WERI-Rb-1 (cell line): ENCODE data around the gene OGDH.

Experiments used
- DNase-seq: peaks from one replicate; pipeline ENCODE4 v3.0.0-alpha.2; 2020
- H3K27ac ChIP-seq: fragments of 250-450 bp; sonication (Bioruptor Pico); 2 replicates; pipeline ENCODE4 v1.5.1; 2020; ENCODE audit warnings: mild to moderate bottlenecking, moderate library complexity
- H3K27me3 ChIP-seq: fragments of 250-450 bp; sonication (Bioruptor Pico); 2 replicates; pipeline ENCODE4 v1.5.1; 2021; ENCODE audit warnings: mild to moderate bottlenecking, low read depth, moderate library complexity; ENCODE audit not compliant: insufficient read depth, severe bottlenecking
- H3K36me3 ChIP-seq: fragments of 250-450 bp; sonication (Bioruptor Pico); 2 replicates; pipeline ENCODE4 v1.5.1; 2020; ENCODE audit warnings: mild to moderate bottlenecking, moderate library complexity
- H3K4me3 ChIP-seq: 2 replicates; pipeline ENCODE4 v1.5.1; 2011; ENCODE audit warnings: low read depth, mild to moderate bottlenecking, control low read depth, low read length
- H3K9me3 ChIP-seq: fragments of 250-450 bp; sonication (Bioruptor Pico); 2 replicates; pipeline ENCODE4 v1.5.1; 2021; ENCODE audit warnings: mild to moderate bottlenecking, moderate library complexity; ENCODE audit not compliant: severe bottlenecking
- TF ChIP-seq, protein P1 (sequence below): IDR thresholded peaks from 2 replicates; pipeline ENCODE4 v1.5.1; 2011; ENCODE audit warnings: low read depth, mild to moderate bottlenecking, control low read depth, inconsistent platforms, low read length

OGDH gene

DNA sequence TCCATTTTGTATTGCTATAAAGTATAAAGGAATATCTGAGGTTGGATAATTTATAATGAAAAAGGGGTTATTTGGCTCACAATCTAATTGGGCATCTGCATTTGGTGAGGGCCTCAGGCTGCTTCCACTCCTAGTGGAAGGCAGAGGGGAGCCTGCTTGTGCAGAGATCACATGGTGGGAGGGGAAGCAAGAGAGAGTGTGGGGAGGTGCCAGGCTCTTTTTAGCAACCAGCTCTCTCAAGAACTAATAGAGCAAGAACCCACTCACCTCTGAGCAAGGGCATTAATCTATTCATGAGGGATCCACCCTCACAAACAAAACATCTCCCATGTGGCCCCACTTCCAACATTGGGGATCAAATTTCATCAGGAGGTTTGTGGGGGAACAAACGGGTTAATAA is 64.6 kb downstream of the OGDH start:
- Histone ChIP-seq H3K27ac (no peak overlapping the region), H3K27me3 (no peaks in the 10 kb centered on the region), H3K9me3 (no peaks in the 10 kb centered on the region), H3K4me3 (no peak overlapping the region), H3K36me3 (peaks cover 12% of the 10 kb centered on the region)
- DNase-seq, result no peak
- TF ChIP-seq, protein P1, sequence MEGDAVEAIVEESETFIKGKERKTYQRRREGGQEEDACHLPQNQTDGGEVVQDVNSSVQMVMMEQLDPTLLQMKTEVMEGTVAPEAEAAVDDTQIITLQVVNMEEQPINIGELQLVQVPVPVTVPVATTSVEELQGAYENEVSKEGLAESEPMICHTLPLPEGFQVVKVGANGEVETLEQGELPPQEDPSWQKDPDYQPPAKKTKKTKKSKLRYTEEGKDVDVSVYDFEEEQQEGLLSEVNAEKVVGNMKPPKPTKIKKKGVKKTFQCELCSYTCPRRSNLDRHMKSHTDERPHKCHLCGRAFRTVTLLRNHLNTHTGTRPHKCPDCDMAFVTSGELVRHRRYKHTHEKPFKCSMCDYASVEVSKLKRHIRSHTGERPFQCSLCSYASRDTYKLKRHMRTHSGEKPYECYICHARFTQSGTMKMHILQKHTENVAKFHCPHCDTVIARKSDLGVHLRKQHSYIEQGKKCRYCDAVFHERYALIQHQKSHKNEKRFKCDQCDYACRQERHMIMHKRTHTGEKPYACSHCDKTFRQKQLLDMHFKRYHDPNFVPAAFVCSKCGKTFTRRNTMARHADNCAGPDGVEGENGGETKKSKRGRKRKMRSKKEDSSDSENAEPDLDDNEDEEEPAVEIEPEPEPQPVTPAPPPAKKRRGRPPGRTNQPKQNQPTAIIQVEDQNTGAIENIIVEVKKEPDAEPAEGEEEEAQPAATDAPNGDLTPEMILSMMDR, result no peak

- H3K9me3 ChIP-seq, result no peaks in the 10 kb centered on the region
- H3K27ac ChIP-seq, result no peak overlapping the region
- H3K36me3 ChIP-seq, result peaks cover 17% of the 10 kb centered on the region
- TF ChIP-seq, protein P1, result no peak
- no peak overlapping the region for H3K4me3 ChIP-seq
- H3K27me3 ChIP-seq, result no peaks in the 10 kb centered on the region
- no peak for DNase-seq
Observed at GRCh38 chr7:44673324-44673723, 66.9 kb downstream of the OGDH start.

- no peak for DNase-seq
- Histone ChIP-seq H3K27ac (no peak overlapping the region), H3K27me3 (no peaks in the 10 kb centered on the region), H3K9me3 (no peaks in the 10 kb centered on the region), H3K36me3 (peaks cover 17% of the 10 kb centered on the region), H3K4me3 (no peak overlapping the region)
- TF ChIP-seq, protein P1, result no peak
Observed at GRCh38 chr7:44673771-44674170, 67.3 kb downstream of the OGDH start.

DNA sequence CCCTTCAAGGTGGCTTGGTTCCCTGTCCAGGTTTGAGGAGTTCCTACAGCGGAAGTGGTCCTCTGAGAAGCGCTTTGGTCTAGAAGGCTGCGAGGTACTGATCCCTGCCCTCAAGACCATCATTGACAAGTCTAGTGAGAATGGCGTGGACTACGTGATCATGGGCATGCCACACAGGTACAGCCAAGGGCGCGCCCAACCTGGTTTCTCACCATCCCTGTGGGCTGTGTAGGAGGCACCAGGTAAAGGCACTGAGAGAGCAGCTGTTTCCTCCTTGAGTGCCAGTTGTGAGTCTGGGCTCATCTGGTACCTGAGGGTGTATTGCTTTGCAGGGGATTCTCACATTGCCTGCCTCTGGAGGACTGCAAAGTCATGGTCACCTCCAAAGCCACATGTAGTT is 68.0 kb downstream of the OGDH start:
- TF ChIP-seq, protein P1, result no peak
- H3K27me3 ChIP-seq, result no peaks in the 10 kb centered on the region
- no peaks in the 10 kb centered on the region for H3K9me3 ChIP-seq
- 0 out of 2 replicates have a peak overlapping the region, but pooled peaks have one; percentile 14 for H3K27ac ChIP-seq
- DNase-seq, result no peak
- H3K36me3 ChIP-seq, result peaks cover 22% of the 10 kb centered on the region
- no peak overlapping the region for H3K4me3 ChIP-seq

DNA sequence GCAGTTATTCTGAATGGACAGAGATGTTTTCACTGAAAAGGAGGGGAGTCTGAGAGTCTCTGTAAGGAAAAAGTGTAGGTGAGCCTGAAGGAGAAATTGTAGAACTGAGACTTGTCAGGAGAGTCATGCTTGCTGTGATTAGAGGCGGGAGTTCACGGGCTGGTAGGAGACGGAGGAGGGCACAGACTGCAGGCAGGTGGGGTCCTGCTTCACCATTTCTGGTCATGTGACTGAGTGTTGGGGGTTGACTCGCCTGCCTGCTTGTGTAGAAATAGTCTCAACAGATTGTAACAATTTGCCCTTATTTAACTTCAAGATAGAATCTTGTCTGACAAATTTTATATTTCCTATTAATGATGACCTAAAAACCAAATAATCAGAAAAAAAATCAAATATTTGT is 70.3 kb downstream of the OGDH start:
- DNase-seq, result no peak
- Histone ChIP-seq H3K4me3 (no peak overlapping the region), H3K27me3 (no peaks in the 10 kb centered on the region), H3K36me3 (peaks cover 25% of the 10 kb centered on the region), H3K9me3 (no peaks in the 10 kb centered on the region), H3K27ac (no peak overlapping the region)
- TF ChIP-seq, protein P1, result no peak

- Histone ChIP-seq H3K27me3 (no peaks in the 10 kb centered on the region), H3K9me3 (no peaks in the 10 kb centered on the region), H3K27ac (peak overlapping the region; percentile 46; the same call in 1 of the 2 replicates), H3K4me3 (no peak overlapping the region), H3K36me3 (peaks cover 22% of the 10 kb centered on the region)
- DNase-seq, result no peak
- TF ChIP-seq, protein P1, result no peak
Observed at GRCh38 chr7:44678101-44678470, 71.7 kb downstream of the OGDH start.
